NCI-H2196 (cell line): ENCODE data around the gene CASP12.

Experiments used
- DNase-seq: peaks from one replicate; lab custom pipeline; 2025; ENCODE audit not compliant: unreplicated experiment; lab: John Stamatoyannopoulos, UW

Gene CASP12

DNA sequence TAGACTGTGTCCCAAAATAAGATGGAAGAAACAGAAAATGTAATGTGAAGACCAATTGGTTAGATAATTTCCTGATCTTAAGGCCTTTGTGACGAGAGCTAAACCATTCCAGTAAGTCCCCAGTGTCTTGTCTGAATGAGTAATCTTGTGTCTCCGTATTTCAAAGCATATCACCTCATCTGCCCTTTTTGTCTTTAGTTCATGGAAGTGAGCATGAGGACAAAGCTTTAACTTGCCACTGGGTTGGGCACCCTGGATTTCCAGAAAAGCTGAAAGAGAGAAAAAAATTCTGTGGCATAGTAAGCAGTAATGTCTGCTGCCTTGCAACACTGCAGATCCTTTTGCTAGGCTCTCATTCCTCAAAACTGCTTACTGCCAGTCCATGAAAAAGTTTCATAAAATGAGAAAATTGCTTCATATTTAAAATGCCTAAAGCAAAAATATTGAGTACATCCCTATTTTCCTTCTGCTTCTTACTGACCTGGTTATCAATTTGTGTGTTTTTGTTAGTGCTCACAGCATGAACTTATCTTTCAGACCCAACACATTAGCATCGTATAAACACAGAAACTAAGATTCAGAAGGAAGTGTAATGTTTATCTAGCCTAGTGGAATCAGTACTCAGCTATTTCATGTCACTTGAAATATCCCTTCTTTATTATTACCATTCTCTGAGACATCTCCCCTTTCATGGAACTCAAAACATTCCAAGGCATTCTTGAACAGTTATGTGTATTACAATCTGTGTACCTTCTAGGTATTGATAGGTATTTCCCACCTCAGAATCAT lies 5.3 kb downstream of the CASP12 start:
- no peak for DNase-seq

DNA sequence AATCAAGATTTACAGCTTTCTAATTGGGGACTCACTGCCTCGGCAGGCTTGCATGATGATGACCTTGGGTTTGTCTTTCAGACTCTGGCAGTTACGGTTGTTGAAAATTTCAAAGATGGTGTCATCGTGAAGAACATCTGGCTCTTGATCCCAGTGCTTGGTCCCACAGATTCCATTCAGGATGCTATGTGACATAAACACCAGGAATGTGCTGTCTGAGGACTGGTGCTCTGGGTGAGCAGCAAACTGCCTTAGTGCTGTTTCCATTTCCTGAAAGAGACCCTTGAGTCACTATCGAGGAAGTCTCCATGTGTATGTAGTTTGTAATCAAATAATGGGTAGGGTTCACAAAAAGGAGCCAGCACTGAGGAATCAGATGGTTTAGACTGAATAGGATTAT lies 7.1 kb downstream of the CASP12 start:
- DNase-seq: no peak

DNA sequence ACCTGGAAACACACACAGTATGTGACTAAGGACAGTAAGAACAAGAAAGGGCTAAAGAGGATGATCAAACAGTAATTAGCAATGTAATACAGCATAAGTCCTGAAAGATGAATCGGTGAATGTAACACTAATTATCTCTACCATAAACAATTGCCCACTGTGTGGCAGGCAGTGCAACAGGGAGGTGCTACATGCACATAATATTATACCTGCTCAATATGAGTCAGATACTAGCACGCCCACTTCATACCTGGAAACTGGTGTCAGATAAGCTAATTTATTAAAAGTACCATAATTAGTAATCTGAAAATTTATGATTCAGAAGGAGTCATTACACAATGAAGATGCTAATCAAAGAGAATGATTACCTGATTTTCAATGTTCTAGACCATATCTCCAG lies 14.9 kb downstream of the CASP12 start:
- no peak for DNase-seq

DNA sequence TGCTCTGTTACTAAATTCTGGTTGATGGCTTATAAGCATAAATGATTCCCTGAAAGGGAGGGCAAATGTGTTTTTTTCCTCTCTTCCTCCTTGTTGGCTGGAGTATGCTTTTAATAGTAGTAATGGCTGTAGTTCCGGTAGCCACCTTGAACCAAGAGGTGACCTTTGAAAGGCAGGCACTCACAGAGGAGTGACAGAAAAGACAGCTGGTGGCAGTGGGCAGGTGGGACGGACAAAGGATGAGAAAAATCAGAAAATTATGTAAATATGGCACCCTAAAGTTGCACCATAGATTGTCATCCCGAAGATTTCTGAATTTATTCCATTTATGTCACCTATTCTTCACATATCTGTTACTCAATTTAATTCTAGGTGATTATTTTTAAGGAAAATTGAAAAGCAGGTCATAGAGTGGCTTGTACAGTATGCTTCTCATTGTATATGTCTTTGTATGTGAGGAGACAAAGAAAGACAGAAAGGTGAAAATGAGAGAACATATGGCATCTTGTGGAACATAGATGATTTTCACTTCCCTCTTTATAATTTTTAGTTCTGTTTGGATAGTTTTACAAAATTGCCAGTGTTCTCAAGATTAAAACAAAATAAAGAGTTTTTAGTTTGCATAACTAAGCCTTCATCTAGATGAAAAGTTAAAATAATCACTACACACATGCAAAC lies 17.0 kb downstream of the CASP12 start:
- no peak for DNase-seq

DNA sequence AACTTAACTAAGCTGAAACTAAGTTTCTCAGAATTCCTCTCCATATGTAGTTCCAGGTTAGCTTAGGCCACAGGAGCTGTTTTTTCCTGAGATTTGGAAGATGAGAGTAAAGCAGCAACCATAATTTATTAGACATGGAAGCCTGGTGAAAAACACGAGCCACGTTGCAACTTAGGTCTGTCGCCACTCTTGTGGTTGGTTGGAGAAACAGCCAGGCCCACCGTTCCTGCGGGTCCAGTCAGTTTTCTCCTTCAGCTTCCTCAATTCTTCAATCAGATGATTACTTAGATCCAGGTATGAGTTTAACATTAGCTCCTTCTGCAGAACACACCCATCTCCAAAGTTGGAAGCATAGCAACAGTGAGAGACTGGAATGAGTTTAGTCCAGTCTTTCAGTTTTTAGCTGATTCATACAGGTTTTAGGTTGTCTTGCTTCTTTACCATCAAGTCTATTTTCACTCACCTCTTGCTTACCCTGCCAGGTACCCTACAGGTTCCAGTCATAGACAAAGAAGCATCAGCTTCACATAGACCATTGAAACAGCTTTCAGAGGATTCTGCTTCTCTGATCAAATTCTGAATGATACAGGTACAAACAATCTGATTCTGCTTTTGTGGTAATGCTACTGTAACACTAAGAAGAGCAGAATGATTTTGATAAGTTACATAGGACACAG lies 18.6 kb downstream of the CASP12 start:
- no peak for DNase-seq

DNA sequence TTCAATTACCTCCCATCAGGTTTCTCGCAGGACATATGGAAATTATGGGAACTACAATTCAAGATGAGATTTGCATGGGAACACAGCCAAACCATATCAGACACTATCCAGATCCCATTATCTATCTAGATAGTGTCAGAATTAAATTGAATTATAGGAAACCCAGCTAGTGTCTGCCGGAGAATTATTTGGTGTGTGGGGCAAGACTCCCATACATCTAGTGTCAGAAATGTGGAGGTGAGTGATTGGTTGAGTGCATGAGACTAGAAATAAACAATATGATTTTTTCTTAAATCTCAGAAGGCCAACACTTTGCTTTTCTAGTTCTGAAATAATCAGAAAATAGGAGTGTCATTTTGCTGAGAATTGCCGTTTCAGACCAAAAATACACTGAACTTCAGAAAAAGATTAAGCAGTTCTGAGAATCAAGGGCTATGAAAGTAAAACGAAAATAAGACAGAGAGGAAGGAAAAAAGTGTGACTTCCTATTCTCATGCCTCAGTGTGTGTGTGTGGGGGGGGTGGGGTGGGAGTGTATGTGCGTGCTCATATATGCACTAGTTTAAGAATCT lies 21.3 kb downstream of the CASP12 start:
- no peak for DNase-seq

- no peak for DNase-seq
These were observed 21.9 kb downstream of the CASP12 start for GRCh38 chr11:104876324-104876723.

DNA sequence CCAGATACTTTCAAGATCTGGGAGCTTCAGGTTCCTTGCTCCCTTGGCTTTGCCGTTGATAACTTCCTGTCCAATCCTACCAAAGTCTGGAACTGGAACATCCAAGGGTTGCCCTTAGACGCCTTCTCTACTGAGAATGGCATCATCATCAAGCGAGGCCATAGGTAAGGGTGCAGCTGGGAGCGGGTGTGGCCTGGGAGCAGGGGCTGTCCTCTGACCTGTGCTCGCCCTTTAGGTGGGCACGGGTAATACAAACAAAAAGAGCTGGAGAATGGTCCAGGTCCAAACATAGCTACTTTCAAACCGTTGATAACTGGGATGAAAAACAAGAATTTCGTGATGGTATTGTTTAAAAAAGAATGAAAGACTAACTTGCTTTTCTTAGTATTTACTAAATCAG lies 25.0 kb downstream of the CASP12 start:
- no peak for DNase-seq

DNA sequence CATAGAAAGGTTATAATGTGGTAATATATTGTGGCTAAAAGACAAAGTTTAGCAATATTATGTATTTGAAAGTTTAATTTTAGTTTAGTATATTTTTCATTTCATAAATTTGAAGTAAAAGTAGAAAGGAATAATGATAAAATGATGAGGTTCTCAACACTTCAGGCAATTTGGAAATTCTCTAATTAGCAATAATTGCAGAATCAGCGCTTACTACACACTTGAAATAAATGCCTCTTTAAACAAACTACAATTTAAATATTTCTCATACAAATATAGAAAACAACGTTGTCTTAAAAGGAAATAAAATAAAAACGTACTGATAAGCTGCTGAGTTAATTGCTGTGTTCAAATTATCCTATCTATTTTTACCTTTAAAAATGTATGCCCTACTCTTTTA lies 25.9 kb downstream of the CASP12 start:
- no peak for DNase-seq

- no peak for DNase-seq
These were observed 27.4 kb downstream of the CASP12 start for GRCh38 chr11:104870910-104871309.

GRCh38 chr11:104866815-104867214 lies 31.4 kb downstream of the CASP12 start:
- DNase-seq: no peak

GRCh38 chr11:104858882-104859775 lies 39.1 kb downstream of the CASP12 start:
- DNase-seq: no peak

GRCh38 chr11:104856607-104857006 lies 41.7 kb downstream of the CASP12 start:
- DNase-seq: no peak

DNA sequence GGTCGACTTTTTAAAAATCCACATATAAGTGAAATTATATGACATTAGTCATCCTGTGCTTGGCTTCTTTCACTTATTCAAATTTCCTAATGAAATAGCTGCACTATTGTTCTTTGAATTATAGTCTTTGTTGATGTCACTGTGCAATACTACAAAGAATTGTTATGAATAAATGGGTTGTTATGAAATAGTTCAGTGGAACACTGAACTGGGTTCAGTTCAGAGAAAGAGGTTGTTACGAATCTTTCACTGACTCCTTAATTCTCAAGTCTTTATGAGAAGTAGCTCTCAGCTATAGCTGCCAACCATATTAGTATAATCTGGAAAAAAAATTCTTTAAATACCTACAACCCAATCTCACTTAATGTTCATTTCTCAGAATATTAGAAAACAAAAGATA lies 42.3 kb downstream of the CASP12 start:
- DNase-seq: no peak

- no peak for DNase-seq
These were observed 45.0 kb downstream of the CASP12 start for GRCh38 chr11:104853276-104853675.

GRCh38 chr11:104852811-104853210 lies 45.4 kb downstream of the CASP12 start:
- DNase-seq: no peak

GRCh38 chr11:104846216-104846615 lies 52.0 kb downstream of the CASP12 start:
- no peak for DNase-seq

DNA sequence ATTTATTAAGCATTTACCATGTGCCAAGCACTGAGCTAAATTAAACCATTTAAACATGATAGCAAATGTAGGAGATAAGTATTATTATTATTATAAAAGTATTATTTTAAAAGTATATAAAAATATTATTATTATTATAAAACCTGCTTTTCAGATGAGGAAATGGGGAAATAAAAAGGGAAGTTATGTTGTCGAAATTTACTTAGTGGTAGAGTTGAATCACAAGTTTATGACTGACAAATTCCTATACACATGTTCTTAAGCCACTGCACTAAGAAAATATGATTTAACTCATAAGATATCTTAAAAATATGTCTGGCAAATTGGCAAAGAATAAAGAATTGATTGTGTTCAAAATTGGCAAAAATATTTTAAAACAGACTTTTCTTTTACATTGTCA lies 53.8 kb downstream of the CASP12 start:
- no peak for DNase-seq

GRCh38 chr11:104843150-104843836 lies 55.0 kb downstream of the CASP12 start:
- no peak for DNase-seq

DNA sequence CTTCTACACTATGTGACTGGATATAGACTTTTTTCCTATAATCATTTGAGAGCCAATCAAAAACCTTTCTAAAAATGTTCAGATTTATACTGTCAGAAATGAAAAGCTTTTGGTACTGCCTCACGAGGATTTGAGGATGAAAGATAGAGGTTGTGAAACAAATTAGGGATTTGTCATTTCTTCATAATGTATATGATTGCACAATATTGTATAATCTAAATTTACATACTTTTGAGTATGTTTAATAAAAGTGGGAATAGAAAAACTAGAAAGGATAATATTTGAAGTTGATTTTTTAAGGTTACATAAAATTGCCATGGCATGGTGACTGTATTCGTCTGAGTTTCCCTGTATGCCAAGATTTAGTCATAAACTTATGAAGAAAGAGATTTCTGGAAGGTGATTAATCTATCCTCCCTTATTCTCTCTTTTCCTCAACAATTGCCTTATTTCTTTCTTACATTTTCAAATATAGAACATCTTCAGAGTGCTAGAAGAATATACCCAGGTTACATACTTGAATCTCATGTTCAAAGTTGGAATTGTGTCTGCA lies 56.2 kb downstream of the CASP12 start:
- no peak for DNase-seq
